MM.1S (cell line): ENCODE measurements around the gene RABGAP1L.

Experiments
- DNase-seq: peaks from one replicate; pipeline ENCODE4 v3.0.0-alpha.2; 2015
- H2AFZ ChIP-seq: fragments of 300-600 bp; sonication (generic); 2 replicates; pipeline ENCODE4 v1.6.0; 2016; ENCODE audit warnings: antibody characterized with exemption, low read length
- H3F3A ChIP-seq: fragments of 300-600 bp; sonication (generic); 2 replicates; pipeline ENCODE4 v1.6.1; 2016; ENCODE audit warnings: mild to moderate bottlenecking, antibody characterized with exemption, low read length, moderate library complexity, mixed read lengths; ENCODE audit not compliant: insufficient read depth
- H3K27ac ChIP-seq: fragments of 300-600 bp; sonication (generic); 2 replicates; pipeline ENCODE4 v1.5.1; 2016; ENCODE audit warnings: mild to moderate bottlenecking, low read length
- H3K27me3 ChIP-seq: fragments of 300-600 bp; sonication (generic); replicated peaks from 2 replicates; pipeline ENCODE4 v1.6.0; 2016; ENCODE audit warnings: low read length; ENCODE audit not compliant: insufficient read depth
- H3K36me3 ChIP-seq: fragments of 300-600 bp; sonication (generic); replicated peaks from 2 replicates; pipeline ENCODE4 v1.6.1; 2016; ENCODE audit warnings: mild to moderate bottlenecking, low read length, mixed read lengths; ENCODE audit not compliant: insufficient read depth
- H3K4me1 ChIP-seq: fragments of 300-600 bp; sonication (generic); 2 replicates; pipeline ENCODE4 v1.6.1; 2016; ENCODE audit warnings: low read length, mixed read lengths
- H3K4me2 ChIP-seq: fragments of 300-600 bp; sonication (generic); 2 replicates; pipeline ENCODE4 v1.6.0; 2016; ENCODE audit warnings: low read depth, low read length
- H3K4me3 ChIP-seq: fragments of 300-600 bp; sonication (generic); 2 replicates; pipeline ENCODE4 v1.5.1; 2016; ENCODE audit warnings: low read length, mixed read lengths
- H3K79me2 ChIP-seq: fragments of 300-600 bp; sonication (generic); 2 replicates; pipeline ENCODE4 v1.6.1; 2016; ENCODE audit warnings: mixed run types, low read length, mixed read lengths
- H3K9ac ChIP-seq: fragments of 300-600 bp; sonication (generic); 2 replicates; pipeline ENCODE4 v1.6.1; 2016; ENCODE audit warnings: low read length, mixed read lengths
- H3K9me2 ChIP-seq: fragments of 300-600 bp; sonication (generic); replicated peaks from 2 replicates; pipeline ENCODE4 v1.6.1; 2016; ENCODE audit warnings: mild to moderate bottlenecking, low read length, mixed read lengths; ENCODE audit not compliant: insufficient read depth
- H3K9me3 ChIP-seq: fragments of 300-600 bp; sonication (generic); replicated peaks from 2 replicates; pipeline ENCODE4 v1.6.1; 2016; ENCODE audit warnings: mild to moderate bottlenecking, low read length, mixed read lengths; ENCODE audit not compliant: insufficient read depth
- H4K20me1 ChIP-seq: fragments of 300-600 bp; sonication (generic); 2 replicates; pipeline ENCODE4 v1.6.1; 2016; ENCODE audit warnings: mild to moderate bottlenecking, low read length, moderate library complexity, mixed read lengths; ENCODE audit not compliant: insufficient read depth
- EZH2 ChIP-seq: fragments of 300-600 bp; sonication (generic); optimal IDR thresholded peaks from 2 replicates; pipeline ENCODE3; 2017; ENCODE audit warnings: low read depth, mild to moderate bottlenecking, antibody characterized with exemption, low read length, mixed read lengths
- EZH2phosphoT487 ChIP-seq: fragments of 300-600 bp; sonication (generic); IDR thresholded peaks from 2 replicates; pipeline ENCODE4 v1.6.1; 2018; ENCODE audit warnings: antibody characterized with exemption, low read length
- TF ChIP-seq, protein P1 (sequence below): fragments of 300-600 bp; sonication (generic); IDR thresholded peaks from 2 replicates; pipeline ENCODE4 v1.5.1; 2016; ENCODE audit warnings: antibody characterized with exemption, low read length, mixed read lengths

The RABGAP1L gene

DNA sequence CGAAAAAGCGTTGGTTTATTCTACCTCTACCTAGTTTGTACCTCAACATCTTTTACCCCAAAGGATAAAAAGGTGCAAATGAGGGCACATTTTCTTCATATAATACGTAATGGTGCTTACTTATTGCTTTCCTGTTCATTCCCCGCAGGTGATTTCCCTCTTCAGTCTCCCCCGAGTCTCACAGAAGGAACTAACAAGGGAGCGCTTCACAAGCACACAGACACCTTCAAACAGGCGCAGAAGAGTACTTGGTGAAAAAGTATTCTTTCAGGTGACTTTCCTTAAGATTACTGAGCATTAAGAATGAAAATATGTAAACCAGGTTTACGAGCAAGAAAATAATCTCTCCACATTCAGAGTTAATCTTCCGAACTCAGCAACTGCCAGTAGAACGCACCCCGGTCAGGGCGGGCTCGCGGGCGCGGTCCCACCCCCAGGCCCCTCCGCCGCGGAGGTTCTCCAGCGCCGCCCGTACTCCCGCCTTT is 511 bp upstream of the RABGAP1L start:
- H3K4me3 ChIP-seq = peak overlapping the region; percentile 90
- H3K27ac ChIP-seq = peak overlapping the region; percentile 91
- DNase-seq = peak; percentile 58
- peaks cover 35% of the 10 kb centered on the region for H3F3A ChIP-seq
- H3K4me1 ChIP-seq = peaks cover 26% of the 10 kb centered on the region
- no peaks in the 10 kb centered on the region; the same call in 1 of the 2 replicates for H4K20me1 ChIP-seq
- peak overlapping the region; percentile 80 for H3K4me2 ChIP-seq
- no peaks in the 10 kb centered on the region for H3K9me3 ChIP-seq
- H3K9me2 ChIP-seq = no peaks in the 10 kb centered on the region
- peaks cover 35% of the 10 kb centered on the region for H3K79me2 ChIP-seq
- peak overlapping the region; percentile 90 for H3K9ac ChIP-seq
- peak overlapping the region; percentile 71 for H2AFZ ChIP-seq
- H3K27me3 ChIP-seq = no peaks in the 10 kb centered on the region
- no peaks in the 10 kb centered on the region for H3K36me3 ChIP-seq
- TF ChIP-seq EZH2 (no peak), EZH2phosphoT487 (no peak)
- TF ChIP-seq, protein P1, sequence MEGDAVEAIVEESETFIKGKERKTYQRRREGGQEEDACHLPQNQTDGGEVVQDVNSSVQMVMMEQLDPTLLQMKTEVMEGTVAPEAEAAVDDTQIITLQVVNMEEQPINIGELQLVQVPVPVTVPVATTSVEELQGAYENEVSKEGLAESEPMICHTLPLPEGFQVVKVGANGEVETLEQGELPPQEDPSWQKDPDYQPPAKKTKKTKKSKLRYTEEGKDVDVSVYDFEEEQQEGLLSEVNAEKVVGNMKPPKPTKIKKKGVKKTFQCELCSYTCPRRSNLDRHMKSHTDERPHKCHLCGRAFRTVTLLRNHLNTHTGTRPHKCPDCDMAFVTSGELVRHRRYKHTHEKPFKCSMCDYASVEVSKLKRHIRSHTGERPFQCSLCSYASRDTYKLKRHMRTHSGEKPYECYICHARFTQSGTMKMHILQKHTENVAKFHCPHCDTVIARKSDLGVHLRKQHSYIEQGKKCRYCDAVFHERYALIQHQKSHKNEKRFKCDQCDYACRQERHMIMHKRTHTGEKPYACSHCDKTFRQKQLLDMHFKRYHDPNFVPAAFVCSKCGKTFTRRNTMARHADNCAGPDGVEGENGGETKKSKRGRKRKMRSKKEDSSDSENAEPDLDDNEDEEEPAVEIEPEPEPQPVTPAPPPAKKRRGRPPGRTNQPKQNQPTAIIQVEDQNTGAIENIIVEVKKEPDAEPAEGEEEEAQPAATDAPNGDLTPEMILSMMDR = no peak

DNA sequence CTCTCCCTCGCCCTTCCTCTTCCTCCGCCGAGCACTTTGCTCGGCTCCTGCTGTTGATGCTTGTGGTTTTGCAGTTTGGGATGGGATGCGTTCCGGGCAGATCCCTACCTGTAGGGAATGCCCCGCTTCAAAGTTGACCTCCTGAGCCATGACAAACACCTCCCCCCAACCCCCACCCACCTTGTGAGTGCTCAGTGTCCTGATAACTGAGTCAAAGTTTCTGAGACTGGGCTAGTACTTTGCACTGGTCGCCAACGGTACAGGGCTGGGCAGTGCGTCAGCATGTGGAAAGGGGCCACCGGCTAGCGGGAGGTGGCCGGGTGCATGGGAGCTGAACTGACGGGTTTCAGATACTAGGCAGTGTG is 771 bp downstream of the RABGAP1L start:
- Histone ChIP-seq H3K4me2 (peak overlapping the region; percentile 67), H3K4me3 (peak overlapping the region; percentile 90), H3K27ac (peak overlapping the region; percentile 91; the same call in 1 of the 2 replicates), H3F3A (peaks cover 35% of the 10 kb centered on the region), H2AFZ (peak overlapping the region; percentile 93), H3K9me3 (no peaks in the 10 kb centered on the region), H4K20me1 (no peaks in the 10 kb centered on the region; the same call in 1 of the 2 replicates), H3K9ac (peak overlapping the region; percentile 90; the same call in 1 of the 2 replicates), H3K27me3 (no peaks in the 10 kb centered on the region), H3K36me3 (no peaks in the 10 kb centered on the region), H3K9me2 (no peaks in the 10 kb centered on the region), H3K4me1 (peaks cover 26% of the 10 kb centered on the region), H3K79me2 (peaks cover 48% of the 10 kb centered on the region)
- TF ChIP-seq EZH2 (no peak), EZH2phosphoT487 (no peak)
- TF ChIP-seq, protein P1 = no peak
- DNase-seq = peak; percentile 32

DNA sequence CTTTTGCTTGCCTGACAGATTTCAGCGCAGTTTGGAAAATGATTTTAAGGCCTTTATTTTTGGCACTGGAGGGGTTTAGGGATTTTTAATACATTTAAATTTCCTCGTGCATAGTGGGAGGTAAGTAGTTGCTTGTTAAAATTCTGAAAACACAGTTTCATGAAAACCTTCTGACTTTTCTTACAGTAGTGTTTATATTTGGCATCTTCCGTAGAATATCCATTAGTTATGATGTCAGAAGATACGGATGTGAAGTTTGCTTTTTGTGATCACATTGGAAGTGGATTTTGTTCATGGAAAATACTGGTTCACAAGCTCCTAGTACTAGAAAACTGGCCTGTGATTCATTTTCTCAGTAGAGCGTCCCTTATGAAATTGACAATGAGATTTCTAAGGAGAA is 1.3 kb downstream of the RABGAP1L start:
- Histone ChIP-seq H3K36me3 (no peaks in the 10 kb centered on the region), H3K9ac (peak overlapping the region; percentile 90; the same call in 1 of the 2 replicates), H3K27me3 (no peaks in the 10 kb centered on the region), H3K4me3 (peak overlapping the region; percentile 90), H2AFZ (0 out of 2 replicates have a peak overlapping the region, but pooled peaks have one; percentile 93), H3K9me2 (no peaks in the 10 kb centered on the region), H3K27ac (no peak overlapping the region), H4K20me1 (no peaks in the 10 kb centered on the region; the same call in 1 of the 2 replicates), H3K79me2 (peaks cover 53% of the 10 kb centered on the region), H3K4me2 (peak overlapping the region; percentile 67), H3K9me3 (no peaks in the 10 kb centered on the region), H3K4me1 (peaks cover 26% of the 10 kb centered on the region), H3F3A (peaks cover 35% of the 10 kb centered on the region)
- no peak for TF ChIP-seq EZH2phosphoT487
- TF ChIP-seq EZH2 = no peak
- TF ChIP-seq, protein P1 = no peak
- DNase-seq = no peak
